ENCODE measurements around the gene C3.
"Not testable (repeated sequence)": the region's sequence is repeated elsewhere in the genome, so short reads cannot be mapped to it uniquely, and the experiment has no call there.

DNA sequence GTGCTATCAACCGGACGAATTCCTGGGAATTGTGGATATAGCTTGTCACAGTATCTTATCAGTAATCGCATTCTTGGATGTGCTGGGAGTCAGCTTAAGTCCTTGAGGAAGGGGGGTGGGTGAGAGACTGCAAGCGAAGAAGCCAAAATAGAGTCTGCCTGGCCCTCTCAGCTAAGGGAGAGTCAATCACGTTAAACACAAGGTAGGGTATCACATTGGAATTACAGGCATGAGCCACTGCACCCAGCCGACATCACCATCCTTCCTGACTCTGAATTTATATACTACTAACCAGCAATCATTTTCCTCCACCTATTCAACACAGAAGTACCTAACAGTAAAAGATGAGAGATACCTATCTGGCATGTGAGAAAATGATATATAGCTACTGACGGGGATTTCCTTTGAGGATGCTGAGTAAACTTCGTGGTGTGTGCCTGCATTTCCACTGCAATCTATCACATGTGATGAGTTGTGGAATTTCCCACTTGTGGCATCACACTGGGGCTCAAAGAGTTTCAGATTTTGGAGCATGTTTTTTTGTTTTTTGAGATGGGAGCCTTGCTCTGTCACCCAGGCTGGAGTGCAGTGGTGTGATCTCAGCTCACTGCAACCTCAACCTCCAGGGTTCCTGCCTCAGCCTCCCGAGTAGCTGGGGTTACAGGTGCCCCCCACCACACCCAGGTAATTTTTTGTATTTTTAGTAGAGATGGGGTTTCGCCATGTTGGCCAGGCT lies 58.8 kb downstream of the C3 start:
- TF ChIP-seq, protein P1, sequence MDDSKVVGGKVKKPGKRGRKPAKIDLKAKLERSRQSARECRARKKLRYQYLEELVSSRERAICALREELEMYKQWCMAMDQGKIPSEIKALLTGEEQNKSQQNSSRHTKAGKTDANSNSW (CRISPR knock-in tag; IDR thresholded peaks at IDR 0.05; ENCODE audit: borderline replicate concordance), result not testable (repeated sequence)
- not testable (repeated sequence) for TF ChIP-seq ZBTB10 (CRISPR knock-in tag; IDR thresholded peaks at IDR 0.05; ENCODE audit: borderline replicate concordance)
